ENCODE data around the gene CNDP2.

DNA sequence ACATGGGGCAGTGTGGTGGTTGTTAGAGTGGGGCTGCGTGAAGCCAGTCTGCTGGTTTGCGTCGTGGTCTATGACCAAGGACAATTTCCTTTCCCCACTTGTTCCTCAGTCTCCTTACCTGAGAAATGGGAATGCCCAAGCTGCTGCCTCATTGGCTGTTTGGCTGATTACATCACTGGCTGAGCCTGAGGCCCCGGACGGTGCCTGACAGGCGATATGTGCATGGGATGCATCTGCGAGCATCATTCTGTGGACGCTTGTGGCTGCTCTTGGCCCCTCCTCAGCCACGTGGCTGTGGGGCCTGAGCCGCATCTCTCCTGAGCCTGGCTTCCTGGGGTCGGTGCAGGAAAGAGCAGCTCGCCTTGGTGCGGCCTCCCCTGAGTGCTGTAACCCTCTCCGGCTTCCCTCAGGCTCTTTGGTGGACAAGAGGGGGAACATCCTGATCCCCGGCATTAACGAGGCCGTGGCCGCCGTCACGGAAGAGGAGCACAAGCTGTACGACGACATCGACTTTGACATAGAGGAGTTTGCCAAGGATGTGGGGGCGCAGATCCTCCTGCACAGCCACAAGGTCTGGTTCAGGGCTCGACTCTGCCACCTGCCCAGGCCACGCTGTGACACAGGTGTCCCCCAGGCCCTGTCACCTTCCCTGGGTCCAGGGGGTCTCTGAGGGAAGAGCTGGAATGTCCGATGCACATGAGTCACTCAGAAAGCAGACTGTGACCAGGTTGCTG, 17.2 kb downstream of the CNDP2 start:
- no peak for TF ChIP-seq POLR2A (IDR thresholded peaks at IDR 0.05)
- TF ChIP-seq, protein P1, sequence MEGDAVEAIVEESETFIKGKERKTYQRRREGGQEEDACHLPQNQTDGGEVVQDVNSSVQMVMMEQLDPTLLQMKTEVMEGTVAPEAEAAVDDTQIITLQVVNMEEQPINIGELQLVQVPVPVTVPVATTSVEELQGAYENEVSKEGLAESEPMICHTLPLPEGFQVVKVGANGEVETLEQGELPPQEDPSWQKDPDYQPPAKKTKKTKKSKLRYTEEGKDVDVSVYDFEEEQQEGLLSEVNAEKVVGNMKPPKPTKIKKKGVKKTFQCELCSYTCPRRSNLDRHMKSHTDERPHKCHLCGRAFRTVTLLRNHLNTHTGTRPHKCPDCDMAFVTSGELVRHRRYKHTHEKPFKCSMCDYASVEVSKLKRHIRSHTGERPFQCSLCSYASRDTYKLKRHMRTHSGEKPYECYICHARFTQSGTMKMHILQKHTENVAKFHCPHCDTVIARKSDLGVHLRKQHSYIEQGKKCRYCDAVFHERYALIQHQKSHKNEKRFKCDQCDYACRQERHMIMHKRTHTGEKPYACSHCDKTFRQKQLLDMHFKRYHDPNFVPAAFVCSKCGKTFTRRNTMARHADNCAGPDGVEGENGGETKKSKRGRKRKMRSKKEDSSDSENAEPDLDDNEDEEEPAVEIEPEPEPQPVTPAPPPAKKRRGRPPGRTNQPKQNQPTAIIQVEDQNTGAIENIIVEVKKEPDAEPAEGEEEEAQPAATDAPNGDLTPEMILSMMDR (IDR thresholded peaks at IDR 0.05), result no peak
- TF ChIP-seq POLR2AphosphoS5 (IDR thresholded peaks at IDR 0.05), result no peak
- TF ChIP-seq EP300 (IDR thresholded peaks at IDR 0.05), result no peak
